DMS53 treated with DMSO at 0.1 percent for 48 hours (cell line): ENCODE measurements around the gene CD68.
A peak's percentile ranks its signal among the peaks of the same experiment; 100 is the strongest.

Experiments
- DNase-seq: peaks from one replicate; lab custom pipeline; 2025; ENCODE audit not compliant: unreplicated experiment; lab: John Stamatoyannopoulos, UW

Gene CD68

DNA sequence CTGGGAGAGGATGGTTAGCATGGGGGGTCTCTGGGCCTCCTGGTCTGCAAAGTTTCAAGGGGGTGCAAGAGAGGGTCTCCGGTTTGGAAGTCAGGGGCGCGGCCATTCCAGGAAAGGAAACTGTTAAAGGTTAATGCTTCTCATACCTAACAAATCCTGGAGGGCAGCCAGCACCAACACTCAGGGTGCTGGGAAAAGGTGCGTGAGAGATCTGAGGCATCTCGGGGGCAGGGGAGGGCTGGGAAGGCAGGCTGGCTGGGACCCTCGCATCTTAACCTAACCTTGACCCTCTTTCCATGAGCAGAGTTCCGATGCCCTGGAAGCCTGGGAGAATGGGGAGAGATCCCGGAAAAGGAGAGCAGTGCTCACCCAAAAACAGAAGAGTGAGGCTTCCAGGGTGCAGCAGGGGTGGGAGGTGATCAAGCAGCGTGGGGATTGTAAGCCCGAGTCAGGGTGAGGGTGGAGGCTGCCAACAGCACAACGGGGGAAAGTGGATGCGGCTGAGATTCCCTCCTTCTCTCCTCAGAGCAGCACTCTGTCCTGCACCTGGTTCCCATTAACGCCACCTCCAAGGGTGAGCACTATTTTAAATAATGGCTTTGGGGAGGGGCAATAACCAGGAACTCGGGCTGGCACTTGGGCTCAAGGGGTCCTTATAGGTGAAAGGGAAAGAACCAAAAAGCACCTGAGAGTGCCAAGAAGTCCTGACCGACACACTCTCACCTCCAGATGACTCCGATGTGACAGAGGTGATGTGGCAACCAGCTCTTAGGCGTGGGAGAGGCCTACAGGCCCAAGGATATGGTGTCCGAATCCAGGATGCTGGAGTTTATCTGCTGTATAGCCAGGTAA is 19.9 kb upstream of the CD68 start:
- DNase-seq = no peak

DNA sequence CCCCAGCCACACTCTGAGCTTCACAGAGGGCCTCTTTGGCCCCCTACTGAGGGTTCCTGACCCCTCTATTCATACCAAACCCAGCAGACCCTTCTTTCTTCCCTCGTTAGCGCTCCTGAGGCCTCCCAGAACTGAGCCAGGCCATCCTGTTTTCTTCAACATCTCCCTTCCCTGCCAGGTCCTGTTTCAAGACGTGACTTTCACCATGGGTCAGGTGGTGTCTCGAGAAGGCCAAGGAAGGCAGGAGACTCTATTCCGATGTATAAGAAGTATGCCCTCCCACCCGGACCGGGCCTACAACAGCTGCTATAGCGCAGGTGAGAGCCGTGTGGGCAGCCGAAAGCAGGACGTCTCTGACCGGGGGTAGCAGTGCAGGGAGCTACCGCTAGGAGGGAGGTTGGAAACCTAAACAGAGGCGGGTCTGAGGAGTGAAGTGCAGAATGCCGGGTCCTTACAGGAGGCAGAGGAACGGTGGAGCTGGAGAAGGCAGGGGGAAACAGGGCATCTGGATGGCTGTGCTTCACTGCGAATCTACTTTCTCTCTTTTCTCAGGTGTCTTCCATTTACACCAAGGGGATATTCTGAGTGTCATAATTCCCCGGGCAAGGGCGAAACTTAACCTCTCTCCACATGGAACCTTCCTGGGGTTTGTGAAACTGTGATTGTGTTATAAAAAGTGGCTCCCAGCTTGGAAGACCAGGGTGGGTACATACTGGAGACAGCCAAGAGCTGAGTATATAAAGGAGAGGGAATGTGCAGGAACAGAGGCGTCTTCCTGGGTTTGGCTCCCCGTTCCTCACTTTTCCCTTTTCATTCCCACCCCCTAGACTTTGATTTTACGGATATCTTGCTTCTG is 19.0 kb upstream of the CD68 start:
- peak; percentile 56 for DNase-seq

DNA sequence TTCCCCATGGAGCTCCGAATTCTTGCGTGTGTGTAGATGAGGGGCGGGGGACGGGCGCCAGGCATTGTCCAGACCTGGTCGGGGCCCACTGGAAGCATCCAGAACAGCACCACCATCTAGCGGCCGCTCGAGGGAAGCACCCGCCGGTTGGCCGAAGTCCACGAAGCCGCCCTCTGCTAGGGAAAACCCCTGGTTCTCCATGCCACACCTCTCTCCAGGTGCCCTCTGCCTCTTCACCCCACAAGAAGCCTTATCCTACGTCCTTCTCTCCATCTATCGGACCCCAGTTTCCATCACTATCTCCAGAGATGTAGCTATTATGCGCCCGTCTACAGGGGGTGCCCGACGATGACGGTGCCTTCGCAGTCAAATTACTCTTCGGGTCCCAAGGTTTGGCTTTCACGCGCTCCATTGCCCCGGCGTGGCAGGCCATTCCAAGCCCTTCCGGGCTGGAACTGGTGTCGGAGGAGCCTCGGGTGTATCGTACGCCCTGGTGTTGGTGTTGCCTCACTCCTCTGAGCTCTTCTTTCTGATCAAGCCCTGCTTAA is 18.3 kb upstream of the CD68 start:
- peak; percentile 92 for DNase-seq

DNA sequence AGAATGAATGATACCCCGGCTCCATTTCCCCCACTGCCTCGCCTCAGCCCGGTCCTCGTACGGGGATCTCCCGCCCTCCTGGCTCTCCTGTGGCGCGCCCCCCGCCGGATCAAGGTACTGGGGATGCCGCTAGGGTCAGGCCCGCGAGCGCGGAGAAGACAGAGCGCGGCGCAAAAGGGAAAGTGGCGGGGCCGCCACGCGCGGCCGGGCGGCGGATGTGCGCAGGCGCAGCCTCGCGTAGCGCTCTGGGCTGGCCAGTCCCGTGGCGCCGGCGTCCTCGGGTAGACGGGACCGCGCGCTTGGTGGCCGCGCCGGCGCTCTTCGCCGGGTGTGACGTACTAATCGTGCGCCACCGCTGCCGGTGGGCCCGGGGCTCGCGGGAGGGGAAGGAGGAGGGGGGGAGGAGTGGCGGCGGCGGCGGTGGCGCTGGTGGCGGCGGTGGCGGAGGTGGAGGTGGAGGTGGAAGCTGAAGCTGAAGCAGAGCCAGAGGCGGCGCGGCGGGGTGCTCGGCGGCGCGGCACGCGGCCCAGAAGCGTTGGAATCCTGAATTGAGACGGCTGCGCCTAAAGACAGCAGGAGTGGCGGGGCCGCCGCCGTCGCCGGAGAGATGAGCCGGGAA is 17.7 kb upstream of the CD68 start, which contains the start of gene SENP3:
SENP3 (plus strand) TSS at position 331 of the 619 bp plus-strand sequence. CDS start 1,158 bp downstream, outside the sequence.
- peak; percentile 88 for DNase-seq

DNA sequence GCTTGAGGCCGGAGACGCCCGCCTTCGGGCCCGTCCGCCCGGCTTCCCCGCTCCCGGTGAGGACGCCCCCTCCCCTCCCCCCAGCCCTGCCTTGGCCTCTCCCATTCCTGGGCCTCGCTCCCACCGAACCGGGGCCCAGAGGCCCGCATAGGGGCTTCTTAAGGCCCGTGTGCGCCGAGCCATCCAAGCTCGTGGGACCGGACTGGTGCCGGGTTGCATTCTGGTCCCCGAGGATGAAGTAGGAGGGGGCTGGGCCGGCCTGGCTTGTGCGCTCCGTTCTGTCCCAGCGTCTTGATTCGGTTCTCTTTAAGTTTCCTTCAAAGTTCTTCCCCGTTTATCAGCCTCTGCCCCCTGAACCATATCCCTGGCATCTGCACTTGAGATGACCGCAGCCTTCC is 17.2 kb upstream of the CD68 start:
- no peak for DNase-seq

DNA sequence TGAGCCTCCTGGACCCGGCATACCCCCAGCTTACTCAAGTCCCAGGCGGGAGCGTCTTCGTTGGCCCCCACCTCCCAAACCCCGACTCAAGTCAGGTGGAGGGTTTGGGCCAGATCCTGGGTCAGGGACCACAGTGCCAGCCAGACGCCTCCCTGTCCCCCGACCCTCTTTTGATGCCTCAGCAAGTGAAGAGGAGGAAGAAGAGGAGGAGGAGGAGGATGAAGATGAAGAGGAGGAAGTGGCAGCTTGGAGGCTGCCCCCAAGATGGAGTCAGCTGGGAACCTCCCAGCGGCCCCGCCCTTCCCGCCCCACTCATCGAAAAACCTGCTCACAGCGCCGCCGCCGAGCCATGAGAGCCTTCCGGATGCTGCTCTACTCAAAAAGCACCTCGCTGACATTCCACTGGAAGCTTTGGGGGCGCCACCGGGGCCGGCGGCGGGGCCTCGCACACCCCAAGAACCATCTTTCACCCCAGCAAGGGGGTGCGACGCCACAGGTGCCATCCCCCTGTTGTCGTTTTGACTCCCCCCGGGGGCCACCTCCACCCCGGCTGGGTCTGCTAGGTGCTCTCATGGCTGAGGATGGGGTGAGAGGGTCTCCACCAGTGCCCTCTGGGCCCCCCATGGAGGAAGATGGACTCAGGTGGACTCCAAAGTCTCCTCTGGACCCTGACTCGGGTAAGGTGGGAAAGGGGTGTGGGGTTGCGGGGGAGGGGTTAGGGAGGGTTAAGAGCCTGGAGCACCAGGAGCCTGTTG is 16.1 kb upstream of the CD68 start:
- no peak for DNase-seq

DNA sequence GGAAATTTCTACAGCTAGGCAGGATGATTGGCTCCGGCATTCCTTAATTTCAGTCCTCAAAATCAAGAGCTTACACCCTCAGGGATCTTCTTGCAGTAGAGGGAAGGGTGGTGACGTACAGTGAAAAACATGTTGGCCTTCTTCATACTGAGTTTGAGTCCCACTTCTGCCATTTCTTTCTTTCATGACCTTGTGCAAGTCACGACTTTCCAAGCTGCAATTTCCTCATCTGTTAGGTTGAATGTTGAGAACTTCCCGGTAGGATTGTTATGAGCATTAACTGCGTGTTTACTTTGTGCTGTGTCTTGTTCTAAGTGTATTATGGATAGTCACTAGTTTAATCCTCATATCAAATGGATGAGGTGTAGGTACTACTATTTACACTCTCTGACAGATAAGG is 9.9 kb upstream of the CD68 start:
- no peak for DNase-seq

DNA sequence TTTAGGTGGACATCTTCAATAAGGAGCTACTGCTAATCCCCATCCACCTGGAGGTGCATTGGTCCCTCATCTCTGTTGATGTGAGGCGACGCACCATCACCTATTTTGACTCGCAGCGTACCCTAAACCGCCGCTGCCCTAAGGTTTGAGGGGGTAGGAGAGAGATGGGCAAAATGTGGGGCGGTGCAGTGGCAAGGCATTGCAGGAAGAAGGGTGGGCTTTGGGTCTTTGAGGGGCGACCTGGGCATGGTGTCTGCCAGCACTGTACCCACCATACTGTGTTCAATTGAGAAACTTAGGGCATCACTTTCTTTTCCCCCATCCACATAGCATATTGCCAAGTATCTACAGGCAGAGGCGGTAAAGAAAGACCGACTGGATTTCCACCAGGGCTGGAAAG is 9.1 kb upstream of the CD68 start:
- no peak for DNase-seq

DNA sequence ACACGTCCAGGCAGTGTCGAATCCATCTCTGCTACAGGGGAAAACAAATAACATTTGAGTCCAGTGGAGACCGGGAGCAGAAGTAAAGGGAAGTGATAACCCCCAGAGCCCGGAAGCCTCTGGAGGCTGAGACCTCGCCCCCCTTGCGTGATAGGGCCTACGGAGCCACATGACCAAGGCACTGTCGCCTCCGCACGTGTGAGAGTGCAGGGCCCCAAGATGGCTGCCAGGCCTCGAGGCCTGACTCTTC is 7.2 kb upstream of the CD68 start:
- no peak for DNase-seq

DNA sequence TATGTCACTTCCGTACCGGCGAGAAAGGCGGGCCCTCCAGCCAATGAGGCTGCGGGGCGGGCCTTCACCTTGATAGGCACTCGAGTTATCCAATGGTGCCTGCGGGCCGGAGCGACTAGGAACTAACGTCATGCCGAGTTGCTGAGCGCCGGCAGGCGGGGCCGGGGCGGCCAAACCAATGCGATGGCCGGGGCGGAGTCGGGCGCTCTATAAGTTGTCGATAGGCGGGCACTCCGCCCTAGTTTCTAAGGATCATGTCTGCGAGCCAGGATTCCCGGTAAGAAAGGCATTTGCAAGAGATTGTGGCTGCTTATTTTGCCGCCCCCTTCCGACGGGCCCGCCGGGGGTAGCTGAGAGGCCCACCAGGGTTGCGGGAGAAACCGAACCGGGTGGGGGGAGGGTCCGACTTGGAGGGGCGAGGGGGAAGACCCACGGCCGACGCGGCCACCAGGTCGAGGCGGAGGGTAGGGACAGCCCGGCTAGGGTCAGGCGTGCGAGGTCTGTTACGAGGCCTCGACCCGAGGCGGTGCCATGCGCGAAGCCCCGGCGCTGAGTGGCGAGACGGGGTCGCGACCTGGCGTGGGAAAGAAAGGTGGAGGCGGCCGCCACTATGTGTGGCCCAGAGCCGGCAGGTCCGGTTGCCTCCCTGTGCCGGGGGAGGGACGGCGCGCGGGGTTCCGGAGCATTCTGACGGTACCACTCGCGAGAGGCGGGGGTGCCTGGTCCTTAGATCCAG is 6.7 kb upstream of the CD68 start:
- DNase-seq = peak; percentile 99

DNA sequence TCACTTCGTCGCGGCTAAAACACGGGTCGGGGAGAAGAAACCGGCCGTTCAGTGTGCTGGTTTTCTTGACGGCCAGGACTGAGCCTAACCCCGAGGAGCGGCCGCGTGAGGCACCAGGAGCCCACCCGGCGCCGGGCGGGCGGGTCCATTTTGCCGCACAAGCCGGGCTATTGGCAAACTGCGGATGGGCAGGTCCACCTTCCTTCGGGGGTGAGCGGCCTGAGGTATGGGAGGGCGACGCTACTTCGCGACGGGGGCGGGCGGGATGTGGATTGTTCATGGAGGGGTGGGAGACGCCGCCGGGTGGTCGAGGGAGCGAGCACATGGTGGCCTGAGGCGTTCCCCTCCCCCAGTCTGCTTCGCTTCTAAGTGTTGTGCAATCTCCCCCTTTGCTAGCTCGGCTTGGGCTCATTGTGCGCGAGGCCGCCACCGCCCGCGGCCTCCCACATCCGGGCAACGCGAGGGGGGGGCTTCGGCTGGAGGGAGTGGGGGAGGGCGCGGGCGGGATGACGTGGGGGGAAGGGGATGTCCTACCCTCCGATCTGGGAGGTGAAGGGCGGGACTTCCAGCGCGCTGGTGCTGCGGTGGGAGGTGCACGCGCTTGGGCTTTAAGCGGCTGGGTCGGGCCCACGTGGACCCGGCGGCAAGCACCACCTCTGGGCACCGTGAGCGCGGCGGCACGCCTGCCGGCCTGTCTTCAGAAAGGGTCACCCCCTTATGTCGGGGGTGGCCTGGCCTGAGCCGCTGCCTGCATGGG is 5.9 kb upstream of the CD68 start:
- DNase-seq = peak; percentile 82

DNA sequence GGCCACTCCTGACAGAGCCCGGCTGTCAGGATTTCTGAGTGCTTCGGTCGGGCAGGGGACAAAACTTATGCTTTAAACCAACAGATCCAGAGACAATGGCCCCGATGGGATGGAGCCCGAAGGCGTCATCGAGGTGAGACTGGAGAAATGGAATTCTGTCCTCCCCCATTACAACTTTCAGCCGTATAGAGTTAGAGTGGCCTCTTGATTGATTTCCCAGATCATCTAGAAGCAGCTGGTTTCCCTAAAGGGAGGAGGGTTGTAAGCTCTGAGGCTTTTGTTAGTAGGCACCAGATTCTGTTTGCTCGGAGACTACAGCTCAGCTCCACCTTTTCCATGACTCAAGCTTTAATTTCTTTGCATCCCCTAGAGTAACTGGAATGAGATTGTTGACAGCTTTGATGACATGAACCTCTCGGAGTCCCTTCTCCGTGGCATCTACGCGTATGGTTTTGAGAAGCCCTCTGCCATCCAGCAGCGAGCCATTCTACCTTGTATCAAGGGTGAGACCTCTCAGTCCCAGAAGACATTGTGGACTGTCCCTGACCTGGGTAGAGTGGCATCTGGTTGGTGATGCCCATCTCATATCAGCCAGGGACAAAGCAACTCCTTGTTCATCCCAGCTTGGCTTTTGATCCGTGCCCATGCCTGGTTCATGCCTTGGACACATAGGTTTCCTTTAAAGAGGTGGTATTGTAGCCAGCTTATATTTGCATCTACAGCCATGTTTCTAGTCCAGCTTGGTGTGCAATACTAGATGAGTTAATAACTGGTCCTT is 5.1 kb upstream of the CD68 start:
- DNase-seq = no peak

DNA sequence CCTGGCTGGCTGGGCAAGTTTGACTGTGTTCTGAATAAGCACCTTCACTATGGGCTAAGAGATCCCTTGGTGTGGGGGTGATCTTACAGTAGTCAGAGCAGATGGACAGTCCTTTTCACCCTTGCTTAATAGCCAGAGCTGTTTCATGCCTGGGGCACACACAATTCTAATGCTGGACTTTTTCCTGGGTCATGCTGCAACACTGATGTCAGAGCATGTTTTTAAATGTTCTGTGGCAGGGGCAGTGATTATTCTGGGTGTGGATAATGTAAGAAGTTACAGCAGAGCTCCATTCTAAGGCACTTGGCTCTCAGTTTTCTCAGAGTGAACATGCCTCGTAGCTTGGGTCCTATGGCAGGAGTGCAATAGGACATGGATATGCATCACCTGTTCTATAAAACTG is 4.0 kb upstream of the CD68 start:
- DNase-seq = no peak

DNA sequence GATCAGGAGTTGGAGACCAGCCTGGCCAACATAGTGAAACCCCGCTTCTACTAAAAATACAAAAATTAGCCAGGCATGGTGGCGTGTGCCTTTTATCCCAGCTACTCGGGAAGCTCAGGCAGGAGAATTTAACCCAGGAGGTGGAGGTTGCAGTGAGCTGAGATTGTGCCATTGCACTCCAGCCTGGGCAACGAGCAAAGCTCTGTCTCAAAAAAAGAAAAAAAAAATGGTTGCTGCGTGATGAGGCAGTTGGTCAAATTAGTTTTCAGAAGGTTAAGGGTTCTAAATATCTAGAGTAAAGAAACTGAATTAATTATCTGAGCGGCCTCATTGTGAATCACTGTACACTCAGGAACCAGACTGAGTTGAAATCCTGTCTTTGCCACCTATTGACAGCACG is 3.5 kb upstream of the CD68 start:
- DNase-seq = no peak

DNA sequence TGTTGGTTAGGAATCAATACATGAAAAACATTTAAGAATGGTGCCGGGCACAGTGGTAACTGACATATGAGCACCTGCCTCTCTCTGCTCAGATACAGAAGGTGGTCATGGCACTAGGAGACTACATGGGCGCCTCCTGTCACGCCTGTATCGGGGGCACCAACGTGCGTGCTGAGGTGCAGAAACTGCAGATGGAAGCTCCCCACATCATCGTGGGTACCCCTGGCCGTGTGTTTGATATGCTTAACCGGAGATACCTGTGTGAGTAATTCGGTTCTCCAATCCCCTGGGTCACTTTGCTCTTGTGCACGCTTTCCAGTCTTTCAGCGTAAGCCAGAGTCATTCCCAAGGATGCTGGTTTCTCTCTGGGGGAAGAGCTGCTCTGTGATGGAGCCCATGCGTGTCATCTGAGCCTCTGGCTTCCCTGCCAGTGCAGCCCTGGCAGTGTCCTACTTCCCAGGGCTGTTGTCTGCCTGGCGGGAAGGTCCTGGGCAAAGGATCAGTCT is 3.0 kb upstream of the CD68 start:
- no peak for DNase-seq

DNA sequence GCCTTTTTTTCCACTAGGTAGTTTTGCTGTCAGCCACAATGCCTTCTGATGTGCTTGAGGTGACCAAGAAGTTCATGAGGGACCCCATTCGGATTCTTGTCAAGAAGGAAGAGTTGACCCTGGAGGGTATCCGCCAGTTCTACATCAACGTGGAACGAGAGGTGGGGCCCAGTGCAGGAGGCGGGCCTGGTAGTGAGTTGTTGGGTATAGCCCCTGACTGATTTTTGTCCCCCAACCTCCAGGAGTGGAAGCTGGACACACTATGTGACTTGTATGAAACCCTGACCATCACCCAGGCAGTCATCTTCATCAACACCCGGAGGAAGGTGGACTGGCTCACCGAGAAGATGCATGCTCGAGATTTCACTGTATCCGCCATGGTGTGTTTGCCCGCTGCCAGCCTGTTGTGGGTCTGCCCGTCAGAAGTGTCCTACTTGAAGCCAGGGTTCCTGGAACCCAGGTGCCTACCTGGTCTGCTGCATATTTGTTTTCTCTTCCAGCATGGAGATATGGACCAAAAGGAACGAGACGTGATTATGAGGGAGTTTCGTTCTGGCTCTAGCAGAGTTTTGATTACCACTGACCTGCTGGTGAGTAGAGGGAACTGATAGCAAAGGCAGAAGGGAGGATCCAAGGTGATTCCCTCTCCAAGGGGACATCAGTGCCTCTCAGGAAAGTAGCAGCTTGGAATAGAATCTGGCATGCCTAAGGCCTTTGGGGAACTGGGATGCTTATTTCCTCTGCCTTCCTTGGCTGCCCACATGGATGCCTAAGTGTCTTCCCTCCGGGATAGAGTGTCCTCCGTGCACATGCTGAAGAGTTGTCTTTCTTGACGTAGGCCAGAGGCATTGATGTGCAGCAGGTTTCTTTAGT is 1.9 kb upstream of the CD68 start:
- no peak for DNase-seq

DNA sequence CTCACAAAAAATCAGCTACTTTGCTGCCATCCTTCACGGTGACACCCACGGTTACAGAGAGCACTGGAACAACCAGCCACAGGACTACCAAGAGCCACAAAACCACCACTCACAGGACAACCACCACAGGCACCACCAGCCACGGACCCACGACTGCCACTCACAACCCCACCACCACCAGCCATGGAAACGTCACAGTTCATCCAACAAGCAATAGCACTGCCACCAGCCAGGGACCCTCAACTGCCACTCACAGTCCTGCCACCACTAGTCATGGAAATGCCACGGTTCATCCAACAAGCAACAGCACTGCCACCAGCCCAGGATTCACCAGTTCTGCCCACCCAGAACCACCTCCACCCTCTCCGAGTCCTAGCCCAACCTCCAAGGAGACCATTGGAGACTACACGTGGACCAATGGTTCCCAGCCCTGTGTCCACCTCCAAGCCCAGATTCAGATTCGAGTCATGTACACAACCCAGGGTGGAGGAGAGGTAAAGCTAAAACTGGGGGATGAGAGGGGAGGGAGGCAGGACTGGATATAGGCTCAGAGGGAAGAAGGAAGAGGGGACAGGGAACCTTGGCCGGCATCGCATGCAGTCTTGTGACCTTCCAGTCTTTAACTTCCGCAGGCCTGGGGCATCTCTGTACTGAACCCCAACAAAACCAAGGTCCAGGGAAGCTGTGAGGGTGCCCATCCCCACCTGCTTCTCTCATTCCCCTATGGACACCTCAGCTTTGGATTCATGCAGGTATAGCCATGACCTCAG is 581 bp downstream of the CD68 start:
- no peak for DNase-seq
